ENCODE results near the gene CCDC91. TPM values are rescaled to one million over a fixed set of nuclear protein-coding genes. Genes with fewer than 3 reads are reported as not detected.

CCDC91 gene
- total RNA-seq, 1 donor from 2014 or later = 76.6 TPM

DNA sequence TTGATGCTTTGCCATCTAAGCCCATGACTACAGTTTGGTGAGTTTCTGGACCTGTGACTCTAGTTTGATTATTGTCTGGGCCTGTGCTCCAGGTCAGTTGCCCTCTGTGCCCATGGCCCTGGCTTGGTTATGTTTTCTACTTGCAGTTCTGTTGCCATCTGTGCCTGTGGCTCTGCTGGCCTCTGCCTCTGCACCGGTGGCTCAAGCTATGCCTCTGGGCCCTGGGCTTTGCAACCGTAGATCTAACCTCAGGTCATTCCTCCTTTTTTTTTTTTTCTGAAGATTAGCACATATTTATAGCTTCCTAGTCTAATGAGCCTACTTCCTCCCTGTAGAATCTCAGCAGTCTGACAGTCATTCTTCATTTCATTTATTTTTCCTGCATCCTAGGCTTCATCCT, 161.2 kb downstream of the CCDC91 start:
- Histone ChIP-seq H3K4me3 (no peak overlapping the region), H3K36me3 (no peaks in the 10 kb centered on the region), H3K4me1 (no peaks in the 10 kb centered on the region), H3K27ac (no peak overlapping the region), H3K27me3 (no peaks in the 10 kb centered on the region), H3K9me3 (no peaks in the 10 kb centered on the region)
- intact Hi-C loops (cut with DNase I) = no loop called here
- TF ChIP-seq POLR2AphosphoS5 (IDR thresholded peaks at IDR 0.05; ENCODE audit: insufficient read depth in 1 of 2, low read depth in 1 of 2) (no peak), CTCF (IDR thresholded peaks at IDR 0.05) (no peak), POLR2A (IDR thresholded peaks at IDR 0.05) (no peak)
- DNase-seq (ENCODE audit: extremely low spot score in 2 of 2) = no peak

DNA sequence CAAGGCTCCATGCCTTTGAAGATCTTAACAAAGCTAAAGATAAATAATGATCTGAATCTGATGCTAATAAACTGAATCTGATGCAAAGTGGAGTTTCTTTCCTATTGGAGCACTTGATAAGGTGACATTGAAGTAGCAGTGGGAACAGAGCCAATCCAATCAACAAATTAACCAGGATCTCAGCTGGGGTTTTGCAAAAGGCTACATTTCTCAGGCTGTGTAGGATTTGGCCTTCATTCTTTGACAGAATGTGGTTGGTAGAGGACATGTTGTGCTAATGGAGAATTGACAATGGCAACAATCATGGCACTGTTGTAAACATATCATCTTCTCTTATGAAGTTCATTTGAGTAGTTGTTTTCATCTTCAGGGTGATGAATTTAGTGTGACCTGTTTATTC, 164.9 kb downstream of the CCDC91 start:
- DNase-seq (ENCODE audit: extremely low spot score in 2 of 2) = no peak
- Histone ChIP-seq H3K9me3 (no peaks in the 10 kb centered on the region), H3K36me3 (no peaks in the 10 kb centered on the region), H3K4me1 (no peaks in the 10 kb centered on the region), H3K4me3 (no peak overlapping the region), H3K27me3 (no peaks in the 10 kb centered on the region), H3K27ac (no peak overlapping the region)
- intact Hi-C loops (cut with DNase I) = no loop called here
- TF ChIP-seq CTCF (IDR thresholded peaks at IDR 0.05) (no peak), POLR2A (IDR thresholded peaks at IDR 0.05) (no peak), POLR2AphosphoS5 (IDR thresholded peaks at IDR 0.05; ENCODE audit: insufficient read depth in 1 of 2, low read depth in 1 of 2) (no peak)

GRCh38 chr12:28360253-28360652, 170.0 kb downstream of the CCDC91 start:
- no peaks in the 10 kb centered on the region for H3K4me1 ChIP-seq
- TF ChIP-seq POLR2A (IDR thresholded peaks at IDR 0.05) (no peak), CTCF (IDR thresholded peaks at IDR 0.05) (no peak), POLR2AphosphoS5 (IDR thresholded peaks at IDR 0.05; ENCODE audit: insufficient read depth in 1 of 2, low read depth in 1 of 2) (no peak)
- no peak overlapping the region for H3K27ac ChIP-seq
- H3K9me3 ChIP-seq = no peaks in the 10 kb centered on the region
- intact Hi-C loops (cut with DNase I) = no loop called here
- no peaks in the 10 kb centered on the region for H3K36me3 ChIP-seq
- DNase-seq (ENCODE audit: extremely low spot score in 2 of 2) = no peak
- no peaks in the 10 kb centered on the region for H3K27me3 ChIP-seq
- H3K4me3 ChIP-seq = no peak overlapping the region

DNA sequence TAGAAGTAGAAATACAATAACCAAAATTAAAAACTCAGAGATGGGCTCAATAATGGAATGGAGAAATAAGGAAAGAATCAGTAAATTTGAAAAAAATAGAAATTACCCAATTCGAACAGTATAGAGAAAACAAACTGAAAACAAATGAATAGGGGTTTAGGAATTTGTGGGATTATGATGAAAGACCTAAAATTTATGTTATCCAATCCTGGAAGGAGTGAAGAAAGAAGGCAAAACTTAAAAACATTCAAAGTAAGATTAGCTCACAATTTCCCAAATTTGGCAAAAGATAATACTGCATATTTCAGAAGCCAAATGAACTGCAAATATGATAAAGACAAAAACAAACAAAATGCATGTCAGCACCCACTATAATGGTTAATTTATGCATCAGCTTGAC, 177.1 kb downstream of the CCDC91 start:
- peaks cover 0 to 20% of the 10 kb centered on the region in 2 donors for H3K36me3 ChIP-seq
- intact Hi-C loops (cut with DNase I) = no loop called here
- no peak overlapping the region for H3K4me3 ChIP-seq
- no peaks in the 10 kb centered on the region for H3K27me3 ChIP-seq
- no peaks in the 10 kb centered on the region for H3K4me1 ChIP-seq
- H3K27ac ChIP-seq = no peak overlapping the region
- peaks cover 15% of the 10 kb centered on the region for H3K9me3 ChIP-seq
- no peak for DNase-seq (ENCODE audit: extremely low spot score in 2 of 2)
- TF ChIP-seq POLR2A (IDR thresholded peaks at IDR 0.05) (no peak), POLR2AphosphoS5 (IDR thresholded peaks at IDR 0.05; ENCODE audit: insufficient read depth in 1 of 2, low read depth in 1 of 2) (no peak), CTCF (IDR thresholded peaks at IDR 0.05) (no peak)

DNA sequence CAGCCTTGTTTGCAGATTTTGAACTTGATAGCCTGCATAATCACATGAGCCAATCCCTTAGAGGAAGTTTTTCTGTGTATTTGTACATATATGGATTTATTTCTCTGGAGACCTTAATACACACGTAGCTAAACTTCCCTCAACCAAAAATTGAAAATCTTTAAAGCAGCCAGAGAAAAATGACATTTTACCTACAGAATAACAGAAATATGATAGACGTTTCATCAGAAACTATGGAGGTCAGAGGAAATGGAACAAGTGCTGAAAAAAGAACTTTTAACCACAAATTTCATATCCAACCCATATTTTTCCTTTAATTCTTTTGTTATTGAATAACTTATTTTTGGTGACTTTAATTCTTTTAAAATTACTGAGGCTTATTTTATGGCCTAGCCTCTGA, 177.7 kb downstream of the CCDC91 start:
- DNase-seq (ENCODE audit: extremely low spot score in 2 of 2) = no peak
- Histone ChIP-seq H3K36me3 (peaks cover 0 to 20% of the 10 kb centered on the region in 2 donors), H3K4me3 (no peak overlapping the region), H3K4me1 (no peaks in the 10 kb centered on the region), H3K9me3 (peaks cover 15% of the 10 kb centered on the region), H3K27me3 (no peaks in the 10 kb centered on the region), H3K27ac (no peak overlapping the region)
- intact Hi-C loops (cut with DNase I) = no loop called here
- no peak for TF ChIP-seq POLR2AphosphoS5 (IDR thresholded peaks at IDR 0.05; ENCODE audit: insufficient read depth in 1 of 2, low read depth in 1 of 2)
- TF ChIP-seq POLR2A (IDR thresholded peaks at IDR 0.05) = no peak
- TF ChIP-seq CTCF (IDR thresholded peaks at IDR 0.05) = no peak

All from vagina (tissue), 2 donors.